PC-3 (cell line): ENCODE measurements around the gene TET2.

Experiments
- CTCF ChIP-seq: fragments of 300-600 bp; sonication (generic); conservative IDR thresholded peaks from 2 replicates; pipeline ENCODE4 v1.5.1; 2017; ENCODE audit warnings: antibody characterized with exemption, low read depth, mild to moderate bottlenecking, low read length
- EZH2 ChIP-seq: fragments of 300-600 bp; sonication (generic); IDR thresholded peaks from one replicate; pipeline ENCODE4 v1.6.1; 2017; ENCODE audit warnings: antibody characterized with exemption, mild to moderate bottlenecking, low read length; ENCODE audit not compliant: unreplicated experiment

- no peak for TF ChIP-seq CTCF
- TF ChIP-seq EZH2, result no peak
Observed at GRCh38 chr4:105107095-105107856, 39.4 kb upstream of the TET2 start.
